Gastroesophageal sphincter (tissue), 3 donors: ENCODE measurements around the gene SGMS1.

Source experiments
- EP300 ChIP-seq: sonication (generic); formaldehyde crosslinking; IDR thresholded peaks from one replicate; pipeline ENCODE4 v1.6.1; 2017; ENCODE audit warnings: antibody characterized with exemption, mild to moderate bottlenecking
- POLR2A ChIP-seq, 2 donors: fragments of 450-650 bp; IDR thresholded peaks; one replicate each; pipeline ENCODE4 v1.6.1; 2017; ENCODE audit warnings: antibody characterized with exemption in 2 of 2, mild to moderate bottlenecking in 2 of 2, moderate library complexity in 1 of 2
- POLR2AphosphoS5 ChIP-seq: sonication (generic); formaldehyde crosslinking; IDR thresholded peaks from one replicate; pipeline ENCODE4 v1.6.1; 2017; ENCODE audit warnings: antibody characterized with exemption
- TF ChIP-seq, protein P1 (sequence below), 4 experiments: fragments of 200-600 bp in 2 of 4; fragments of 450-650 bp in 2 of 4; sonication (generic) in 1 of 4; IDR thresholded peaks; one replicate each; pipeline ENCODE4 v1.5.1; 2017 to 2019; ENCODE audit warnings: antibody characterized with exemption in 4 of 4, mild to moderate bottlenecking in 2 of 4, moderate library complexity in 2 of 4

DNA sequence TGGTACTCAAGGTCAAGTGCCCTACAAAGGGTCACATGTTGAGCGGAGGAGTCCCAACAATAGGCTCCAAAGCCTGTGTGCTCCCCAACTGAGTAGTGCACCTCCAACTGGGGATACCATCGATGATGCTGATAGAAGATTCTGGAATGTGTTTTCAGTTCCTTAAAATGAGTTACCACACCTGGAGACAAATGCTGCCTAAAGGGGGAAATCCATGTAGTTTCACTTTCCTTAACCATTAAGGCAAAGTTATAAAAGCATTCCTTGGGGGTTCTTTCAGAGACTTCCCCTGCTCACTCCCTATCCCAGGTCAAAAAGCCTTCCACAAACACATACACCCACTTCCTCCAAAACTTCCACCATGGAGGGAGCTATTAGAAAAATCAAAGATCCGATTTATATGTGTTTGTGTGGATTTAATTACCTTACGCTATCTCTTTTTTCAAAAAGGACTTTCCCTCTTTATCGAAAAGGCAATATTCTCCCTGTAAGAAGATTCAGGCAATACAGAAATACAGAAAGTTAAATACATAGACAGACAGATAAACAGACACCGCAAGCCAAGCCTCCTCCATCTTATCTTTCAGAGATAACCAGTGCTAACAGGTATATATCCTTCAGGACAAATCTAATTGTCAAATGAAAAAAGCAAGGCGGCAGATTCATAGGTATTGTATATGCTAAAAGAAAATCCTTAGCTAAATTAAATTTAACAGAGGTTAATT lies 236.6 kb downstream of the SGMS1 start:
- TF ChIP-seq, protein P1, sequence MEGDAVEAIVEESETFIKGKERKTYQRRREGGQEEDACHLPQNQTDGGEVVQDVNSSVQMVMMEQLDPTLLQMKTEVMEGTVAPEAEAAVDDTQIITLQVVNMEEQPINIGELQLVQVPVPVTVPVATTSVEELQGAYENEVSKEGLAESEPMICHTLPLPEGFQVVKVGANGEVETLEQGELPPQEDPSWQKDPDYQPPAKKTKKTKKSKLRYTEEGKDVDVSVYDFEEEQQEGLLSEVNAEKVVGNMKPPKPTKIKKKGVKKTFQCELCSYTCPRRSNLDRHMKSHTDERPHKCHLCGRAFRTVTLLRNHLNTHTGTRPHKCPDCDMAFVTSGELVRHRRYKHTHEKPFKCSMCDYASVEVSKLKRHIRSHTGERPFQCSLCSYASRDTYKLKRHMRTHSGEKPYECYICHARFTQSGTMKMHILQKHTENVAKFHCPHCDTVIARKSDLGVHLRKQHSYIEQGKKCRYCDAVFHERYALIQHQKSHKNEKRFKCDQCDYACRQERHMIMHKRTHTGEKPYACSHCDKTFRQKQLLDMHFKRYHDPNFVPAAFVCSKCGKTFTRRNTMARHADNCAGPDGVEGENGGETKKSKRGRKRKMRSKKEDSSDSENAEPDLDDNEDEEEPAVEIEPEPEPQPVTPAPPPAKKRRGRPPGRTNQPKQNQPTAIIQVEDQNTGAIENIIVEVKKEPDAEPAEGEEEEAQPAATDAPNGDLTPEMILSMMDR (IDR thresholded peaks at IDR 0.05): no peak
- TF ChIP-seq EP300 (no peak), POLR2A (IDR thresholded peaks at IDR 0.05) (no peak), POLR2AphosphoS5 (no peak)
